K562 (cell line): ENCODE data around the gene MRPL9. TPM values are rescaled to one million over a fixed set of nuclear protein-coding genes. Genes with fewer than 3 reads are reported as not detected.

Experiments used
- BDP1 ChIP-seq: IDR thresholded peaks from 3 replicates; pipeline ENCODE4 v1.6.1; 2011; ENCODE audit not compliant: insufficient read length, insufficient read depth
- CBX8 ChIP-seq: fragments of 200-600 bp; sonication (generic); IDR thresholded peaks from 2 replicates; pipeline ENCODE4 v1.6.1; 2012; ENCODE audit warnings: borderline replicate concordance, mixed run types, low read depth, mild to moderate bottlenecking, moderate library complexity, mixed read lengths, low read length, control low read depth, inconsistent platforms; ENCODE audit not compliant: poor library complexity, severe bottlenecking; ENCODE audit errors: extremely low read depth
- CREB3L1 ChIP-seq: fragments of 450-650 bp; IDR thresholded peaks from 2 replicates; pipeline ENCODE4 v1.6.1; 2014; ENCODE audit warnings: low read depth, mild to moderate bottlenecking, moderate library complexity, borderline replicate concordance
- FOXK2 ChIP-seq, 2 experiments: fragments of 450-650 bp; IDR thresholded peaks in 1 of 2; conservative IDR thresholded peaks in 1 of 2; 2 replicates each; pipeline ENCODE4 v1.6.1; 2016; ENCODE audit warnings: low read depth in 2 of 2, mild to moderate bottlenecking in 1 of 2
- NEUROD1 ChIP-seq: fragments of 150-350 bp; IDR thresholded peaks from 2 replicates; pipeline ENCODE4 v1.6.1; 2014; ENCODE audit warnings: borderline replicate concordance, low read length, low read depth; ENCODE audit not compliant: partially characterized antibody
- NR3C1 ChIP-seq: sonication (generic); formaldehyde crosslinking; IDR thresholded peaks from 2 replicates; pipeline ENCODE4 v1.8.1; 2022; ENCODE audit warnings: missing genetic modification reagents
- PKNOX1 ChIP-seq: fragments of 450-650 bp; IDR thresholded peaks from 2 replicates; pipeline ENCODE4 v1.6.1; 2016
- RAD51 ChIP-seq: fragments of 450-650 bp; IDR thresholded peaks from 2 replicates; pipeline ENCODE4 v1.7.1; 2016; ENCODE audit warnings: low read depth, mild to moderate bottlenecking, borderline replicate concordance
- RB1 ChIP-seq: fragments of 450-650 bp; IDR thresholded peaks from 2 replicates; pipeline ENCODE4 v1.6.1; 2017; ENCODE audit warnings: low read depth, mild to moderate bottlenecking
- RBM22 ChIP-seq: fragments of 200-400 bp; formaldehyde crosslinking; IDR thresholded peaks from 2 replicates; pipeline ENCODE4 v1.6.1; 2018; ENCODE audit warnings: low read length, low read depth; ENCODE audit not compliant: poor library complexity, severe bottlenecking
- SAP30 ChIP-seq: fragments of 200-600 bp; sonication (generic); IDR thresholded peaks from 2 replicates; pipeline ENCODE4 v1.6.1; 2012; ENCODE audit warnings: borderline replicate concordance, low read depth, mild to moderate bottlenecking, moderate library complexity, low read length, control low read depth, inconsistent platforms; ENCODE audit not compliant: insufficient read depth, poor library complexity, severe bottlenecking
- TFAP4 ChIP-seq: sonication (generic); formaldehyde crosslinking; IDR thresholded peaks from 2 replicates; pipeline ENCODE4 v1.8.0; 2022; ENCODE audit warnings: missing genetic modification reagents, mild to moderate bottlenecking, moderate library complexity, borderline replicate concordance
- ZNF518B ChIP-seq: fragments of 250-450 bp; sonication (Bioruptor Pico); IDR thresholded peaks from 2 replicates; pipeline ENCODE4 v1.5.0; 2021; ENCODE audit warnings: mild to moderate bottlenecking, moderate library complexity
- ZNF785 ChIP-seq: fragments of 250-450 bp; sonication (Bioruptor Pico); IDR thresholded peaks from 2 replicates; pipeline ENCODE4 v1.4.0; 2020; ENCODE audit warnings: mild to moderate bottlenecking
- polyA plus RNA-seq, 8 experiments: library from polyadenylated mRNA; depleted of rRNA in 4 of 8; stranded (reverse) in 5 of 8; unstranded in 3 of 8; fragments of >200 nt; fragmentation: Nextera tagmentation in 2 of 8; fragmentation: Illumina TruSeq in 1 of 8; extraction: Ambion mirVana in 2 of 8; extraction: Trizol in 1 of 8; gene quantifications; 2 replicates each; pipeline versions ENCODE4 v1.2.1 to v1.2.3, GENCODE V29; 2011 to 2014; ENCODE audit warnings: inconsistent platforms in 1 of 8, missing spikeins in 1 of 8
- total RNA-seq, 7 experiments: library from RNA; depleted of rRNA in 6 of 7; stranded (reverse); fragments of >200 nt in 6 of 7; fragmentation: Illumina TruSeq in 2 of 7; extraction: Trizol in 2 of 7; gene quantifications; 2 replicates each; pipeline versions ENCODE4 v1.2.1 to v1.2.3, GENCODE V29; 2011 to 2021; ENCODE audit warnings: low replicate concordance in 1 of 7

MRPL9 gene
- total and polyA plus RNA-seq, 9 of the 15 experiments (the other 6 are each of a cell fraction or from before 2014, with no cell fraction given), result 38.0 to 162 (median 111) TPM

GRCh38 chr1:151762941-151763921 is at the start of gene MRPL9 (continued):
- peak; percentile 49 for TF ChIP-seq NEUROD1
- TF ChIP-seq TFAP4 (CRISPR knock-in tag), result peak; percentile 88
- TF ChIP-seq PKNOX1, result 0 out of 2 replicates have a peak, but pooled peaks have one; percentile 32
- TF ChIP-seq RAD51, result no peak
- TF ChIP-seq RB1, result peak; percentile 63
- peak; percentile 42; the same call in 1 of the 2 replicates for TF ChIP-seq CREB3L1
- no peak for TF ChIP-seq ZNF518B (CRISPR knock-in tag)
- no peak for TF ChIP-seq ZNF785
- TF ChIP-seq FOXK2 (conservative IDR thresholded peaks at IDR 0.05 in 1 of 2, IDR thresholded peaks at IDR 0.05 in 1 of 2; ENCODE audit: low read depth in 2 of 2), result peak; percentile 65 to 73; a peak in 2 of 4 replicates
- TF ChIP-seq SAP30, result no peak
- TF ChIP-seq CBX8, result no peak
- no peak for TF ChIP-seq BDP1
- peak; percentile 51 for TF ChIP-seq RBM22
- no peak for TF ChIP-seq NR3C1
